EL (cell line): ENCODE results near the gene CORO7.
"Not testable (repeated sequence)": the region's sequence is repeated elsewhere in the genome, so short reads cannot be mapped to it uniquely, and the experiment has no call there.

Experiments used
- DNase-seq: peaks from one replicate; pipeline ENCODE4 v3.0.0-alpha.2; 2016

CORO7 gene

GRCh38 chr16:4349332-4349731 lies 67.1 kb downstream of the CORO7 start:
- no peak for DNase-seq

- DNase-seq: no peak
Measured at GRCh38 chr16:4347765-4348509, 68.5 kb downstream of the CORO7 start.

- DNase-seq: no peak
Measured at GRCh38 chr16:4347010-4347409, 69.4 kb downstream of the CORO7 start.

GRCh38 chr16:4345836-4346781 lies 70.3 kb downstream of the CORO7 start:
- DNase-seq: no peak

GRCh38 chr16:4344983-4345835 lies 71.2 kb downstream of the CORO7 start:
- DNase-seq: no peak

GRCh38 chr16:4344300-4344982 lies 72.0 kb downstream of the CORO7 start:
- not testable (repeated sequence) for DNase-seq

- no peak for DNase-seq
Measured at GRCh38 chr16:4342866-4343744, 73.3 kb downstream of the CORO7 start.

- DNase-seq: no peak
Measured at GRCh38 chr16:4341250-4341649, 75.1 kb downstream of the CORO7 start.

GRCh38 chr16:4340443-4340842 lies 76.0 kb downstream of the CORO7 start:
- no peak for DNase-seq

- DNase-seq: no peak
Measured at GRCh38 chr16:4339909-4340308, 76.5 kb downstream of the CORO7 start.

GRCh38 chr16:4339455-4339854 lies 76.9 kb downstream of the CORO7 start:
- no peak for DNase-seq

GRCh38 chr16:4338712-4339299 lies 77.6 kb downstream of the CORO7 start:
- DNase-seq: no peak

GRCh38 chr16:4338125-4338582 lies 78.2 kb downstream of the CORO7 start:
- no peak for DNase-seq

GRCh38 chr16:4337540-4338088 lies 78.8 kb downstream of the CORO7 start:
- DNase-seq: no peak

- DNase-seq: no peak
Measured at GRCh38 chr16:4336701-4337539, 79.5 kb downstream of the CORO7 start.

GRCh38 chr16:4334724-4335495 lies 81.5 kb downstream of the CORO7 start:
- no peak for DNase-seq

GRCh38 chr16:4333714-4334113 lies 82.7 kb downstream of the CORO7 start:
- not testable (repeated sequence) for DNase-seq

- DNase-seq: no peak
Measured at GRCh38 chr16:4333308-4333638, 83.1 kb downstream of the CORO7 start.
